ENCODE measurements around the gene SIGLEC11.
"Not testable (repeated sequence)": the region's sequence is repeated elsewhere in the genome, so short reads cannot be mapped to it uniquely, and the experiment has no call there.

SIGLEC11 gene

DNA sequence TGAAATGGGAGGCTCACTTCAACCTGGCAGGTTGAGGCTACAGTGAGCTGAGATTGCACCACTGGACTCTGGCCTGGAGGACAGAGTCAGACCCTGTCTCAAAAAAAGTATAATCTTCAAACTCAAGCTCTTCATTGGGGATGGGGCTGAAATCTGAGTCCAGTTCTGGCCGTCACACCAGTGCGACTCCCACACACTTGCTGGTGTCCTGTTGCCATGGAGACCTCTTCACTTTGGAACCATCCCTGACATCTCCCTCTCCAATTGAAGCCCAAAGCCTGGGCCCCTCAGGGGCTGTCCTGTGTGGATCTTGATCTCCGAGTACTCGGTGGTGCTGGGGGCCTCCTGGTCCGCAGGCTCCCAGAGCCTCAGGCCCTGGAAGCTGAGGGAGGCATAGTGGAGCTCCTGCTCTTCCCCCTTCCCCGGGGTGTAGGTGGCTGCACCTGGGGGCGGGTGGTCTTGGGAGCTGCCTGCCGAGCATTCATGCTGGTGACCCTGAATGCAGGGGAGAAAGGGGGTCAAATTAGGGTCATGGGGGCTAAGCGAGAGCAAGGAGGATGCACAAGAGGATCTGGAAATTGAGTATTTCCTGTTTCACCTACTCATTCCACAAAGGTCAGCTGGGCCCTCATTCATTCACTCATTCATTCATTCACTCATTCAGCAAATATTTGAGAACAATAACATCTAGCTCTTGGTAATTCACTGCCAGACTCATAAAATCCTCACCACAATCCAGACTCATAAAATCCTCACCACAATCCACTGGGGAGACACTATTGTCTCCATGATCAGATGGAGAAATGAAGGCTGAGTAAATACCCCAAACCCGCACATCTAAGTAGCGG, 11.0 kb downstream of the SIGLEC11 start:
- DNase-seq, result no peak

DNA sequence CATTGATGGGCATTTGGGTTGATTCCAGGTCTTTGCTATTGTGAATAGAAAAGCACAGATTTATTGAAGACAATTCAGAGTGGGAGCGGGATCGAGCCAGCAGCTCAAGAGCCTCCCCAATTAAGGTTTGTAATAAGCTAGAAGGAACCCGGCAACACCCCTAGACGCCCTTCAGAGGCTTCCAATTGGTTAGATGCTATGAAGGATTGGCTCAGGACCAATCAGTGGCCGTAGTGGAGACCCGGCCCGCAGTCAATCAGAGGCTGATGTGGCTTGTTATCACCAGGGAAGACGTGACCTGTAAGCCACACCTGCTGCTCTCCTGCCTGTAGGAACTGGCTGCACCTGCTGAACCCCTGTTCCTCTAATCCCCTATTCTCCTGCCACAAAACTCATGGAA, 14.6 kb downstream of the SIGLEC11 start:
- no peak for DNase-seq

DNA sequence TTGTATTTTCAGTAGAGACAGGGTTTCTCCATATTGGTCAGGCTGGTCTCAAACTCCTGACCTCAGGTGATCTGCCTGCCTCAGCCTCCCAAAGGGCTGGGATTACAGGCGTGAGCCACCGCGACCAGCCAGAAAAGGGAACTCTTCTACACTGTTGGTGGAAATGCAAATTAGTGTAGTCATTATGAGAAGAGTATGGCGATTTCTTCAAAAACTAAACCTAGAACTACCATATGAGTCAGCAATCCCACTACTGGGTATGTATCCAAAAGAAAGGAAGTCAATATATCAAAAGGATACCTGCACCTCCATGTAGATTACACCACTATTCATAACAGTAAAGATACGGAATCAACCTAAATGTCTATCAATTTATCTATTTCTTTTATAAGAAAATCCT, 16.4 kb downstream of the SIGLEC11 start:
- DNase-seq, result not testable (repeated sequence)

DNA sequence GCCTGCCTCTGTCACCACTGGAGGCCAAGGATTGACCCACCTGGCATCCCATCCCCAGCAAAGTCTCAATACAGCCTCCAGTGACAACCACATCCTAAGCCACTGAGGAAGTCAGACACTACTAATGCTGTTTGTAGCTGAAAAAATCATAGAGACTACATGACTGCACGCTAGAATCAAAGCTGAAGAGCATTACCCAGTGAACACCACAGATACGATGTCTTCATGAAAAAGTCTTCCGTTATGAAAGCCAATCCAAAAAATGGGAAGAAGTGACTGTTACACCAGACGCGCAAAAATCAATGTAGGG, 20.5 kb downstream of the SIGLEC11 start:
- DNase-seq, result no peak

DNA sequence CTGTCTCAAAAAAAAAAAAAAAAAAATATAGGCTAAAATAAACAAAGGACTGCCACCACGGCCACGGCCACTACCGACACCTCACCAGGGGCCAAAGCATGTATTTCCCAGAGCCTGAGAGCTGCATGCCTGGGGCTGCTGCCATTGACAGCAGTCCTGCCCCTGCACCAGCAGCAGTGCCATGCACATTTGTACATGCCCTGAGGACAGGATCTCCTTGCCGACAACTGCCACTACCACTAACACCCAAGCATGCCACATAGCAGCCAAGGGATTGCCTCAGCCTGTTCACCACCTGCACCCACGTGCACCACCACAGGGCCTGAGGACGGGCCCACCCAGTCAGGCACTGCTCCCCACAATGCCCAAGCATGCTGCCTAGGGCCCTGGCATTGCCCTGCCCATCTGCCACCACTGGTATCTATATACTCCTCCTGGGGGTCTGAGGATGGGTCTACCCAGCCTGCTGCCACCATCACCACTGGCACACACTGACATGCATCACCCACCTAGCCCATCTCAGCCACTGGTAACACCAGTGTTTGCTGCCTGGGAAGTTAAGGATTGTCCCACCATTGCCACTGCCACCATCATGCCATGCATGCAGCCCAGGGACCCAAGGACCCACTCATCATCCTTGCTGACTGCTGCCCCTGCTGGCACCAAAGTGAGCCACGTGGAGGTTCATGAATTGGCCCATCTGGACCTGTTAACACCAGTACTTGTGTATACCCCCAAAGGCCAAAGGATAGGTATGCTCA, 21.1 kb downstream of the SIGLEC11 start:
- DNase-seq, result no peak

DNA sequence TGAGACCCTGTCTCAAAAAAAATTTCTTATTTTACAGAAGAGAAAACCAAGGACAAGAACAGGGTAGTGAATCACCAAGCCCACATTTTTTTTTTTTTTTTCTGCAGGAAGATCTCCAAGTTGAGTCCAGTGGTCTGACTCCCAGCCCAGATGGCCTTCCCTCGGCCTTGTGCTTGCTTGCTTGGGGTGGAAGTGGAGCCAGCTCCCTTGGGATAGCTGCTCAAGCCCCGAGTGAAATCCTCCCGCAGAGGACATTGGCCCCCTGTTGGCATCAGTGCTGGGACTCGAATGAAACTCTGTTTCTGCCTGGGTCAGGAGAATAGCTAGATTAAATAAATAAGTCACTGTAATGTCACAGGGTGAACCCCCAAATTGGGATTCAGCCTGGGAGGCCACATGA, 22.3 kb downstream of the SIGLEC11 start:
- no peak for DNase-seq

DNA sequence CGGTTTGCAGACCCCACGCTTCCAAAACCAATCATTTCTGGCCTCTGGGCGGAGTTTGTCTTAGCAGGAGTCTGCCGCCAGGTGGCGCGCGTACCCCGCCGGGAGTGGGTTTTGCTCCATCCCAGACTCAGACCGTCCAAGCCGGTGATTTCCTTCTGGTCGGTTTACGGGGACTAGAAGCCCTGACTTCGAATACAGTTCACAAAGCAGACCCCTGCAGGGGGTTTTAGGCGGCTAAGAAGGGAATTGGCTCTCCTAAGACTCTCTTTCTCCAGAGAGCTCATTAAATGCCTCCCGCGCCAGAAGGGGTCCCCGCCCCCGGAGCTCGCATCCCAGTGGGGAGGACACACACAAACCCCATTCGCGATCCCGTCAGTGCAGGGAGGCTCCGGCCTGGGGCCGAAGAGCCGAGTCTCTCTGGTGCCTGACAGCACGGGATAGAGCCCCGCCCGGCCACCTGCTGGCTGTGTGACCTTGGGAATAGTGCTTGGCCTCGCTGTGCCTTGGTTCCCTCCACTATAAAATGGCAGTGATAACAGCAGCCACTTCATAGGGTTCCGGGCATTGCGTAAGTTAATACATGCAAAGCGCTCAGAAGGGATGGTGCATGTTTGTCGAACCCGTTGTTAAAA, 23.1 kb downstream of the SIGLEC11 start:
- DNase-seq, result peak; percentile 79

DNA sequence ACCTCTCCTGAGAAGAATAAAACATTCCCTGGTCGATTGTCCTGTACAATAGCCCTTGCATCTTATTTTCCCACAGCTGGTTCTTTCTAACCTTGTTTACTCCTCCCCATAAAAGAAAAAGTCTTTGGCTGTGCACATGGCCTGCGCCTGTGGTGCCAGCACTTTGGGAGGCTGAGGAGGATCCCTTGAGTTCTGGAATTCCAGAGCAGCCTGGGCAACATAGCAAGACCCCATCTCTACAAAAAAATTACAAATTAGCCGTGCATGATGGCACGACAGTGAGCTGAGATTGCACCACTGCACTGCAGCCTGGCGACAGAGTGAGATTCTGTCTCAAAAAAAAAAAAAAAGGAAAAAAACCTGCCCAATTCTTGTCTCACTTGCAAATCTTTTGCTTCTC, 24.4 kb downstream of the SIGLEC11 start:
- no peak for DNase-seq

DNA sequence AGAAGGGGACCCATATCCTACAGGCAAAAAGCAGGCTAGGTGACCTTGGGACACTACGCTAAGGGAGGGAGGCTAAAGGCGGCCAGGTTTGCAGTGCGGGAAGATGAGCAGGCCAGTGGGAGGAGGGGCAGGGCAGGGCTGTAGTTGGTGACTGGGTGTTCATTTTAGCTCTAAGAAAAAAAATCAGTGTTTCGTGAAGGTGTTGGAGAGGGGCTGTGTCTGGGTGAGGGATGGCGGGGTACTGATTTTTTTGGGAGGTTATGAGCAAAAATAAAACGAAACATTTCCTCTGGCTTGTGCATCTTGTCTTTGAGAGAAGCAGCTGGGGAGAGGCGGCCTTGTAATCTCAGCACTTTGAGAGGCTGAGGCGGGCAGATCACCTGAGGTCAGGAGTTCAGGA, 27.3 kb downstream of the SIGLEC11 start:
- DNase-seq, result no peak

DNA sequence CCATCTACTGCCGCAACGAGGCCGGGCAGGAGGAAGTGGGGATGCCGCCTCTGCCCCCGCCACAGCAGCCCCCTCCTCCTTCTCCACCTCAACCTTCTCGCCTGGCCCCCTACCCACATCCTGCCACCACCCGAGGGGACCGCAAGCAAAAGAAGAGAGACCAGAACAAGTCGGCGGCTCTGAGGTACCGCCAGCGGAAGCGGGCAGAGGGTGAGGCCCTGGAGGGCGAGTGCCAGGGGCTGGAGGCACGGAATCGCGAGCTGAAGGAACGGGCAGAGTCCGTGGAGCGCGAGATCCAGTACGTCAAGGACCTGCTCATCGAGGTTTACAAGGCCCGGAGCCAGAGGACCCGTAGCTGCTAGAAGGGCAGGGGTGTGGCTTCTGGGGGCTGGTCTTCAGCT, 28.2 kb downstream of the SIGLEC11 start:
- no peak for DNase-seq

DNA sequence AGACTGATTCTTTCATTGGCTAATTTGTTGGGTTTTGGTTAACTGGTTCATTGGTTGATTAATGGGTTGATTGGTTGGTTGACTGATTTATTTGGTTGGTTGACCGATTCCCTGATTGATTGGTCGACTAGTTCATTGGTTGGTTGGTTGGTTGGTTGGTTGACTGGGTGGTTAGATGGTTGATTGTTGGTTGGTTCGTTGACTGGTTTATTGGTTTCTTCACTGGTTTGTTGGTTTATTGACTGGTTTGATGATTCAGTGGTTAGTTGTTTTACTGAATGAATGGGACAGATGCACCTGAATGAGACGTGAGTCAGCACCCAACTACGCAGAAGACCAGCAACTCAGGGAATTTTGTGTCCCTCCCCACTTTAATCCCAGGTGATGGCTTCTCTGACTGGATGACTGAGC, 28.9 kb downstream of the SIGLEC11 start:
- DNase-seq, result no peak

DNA sequence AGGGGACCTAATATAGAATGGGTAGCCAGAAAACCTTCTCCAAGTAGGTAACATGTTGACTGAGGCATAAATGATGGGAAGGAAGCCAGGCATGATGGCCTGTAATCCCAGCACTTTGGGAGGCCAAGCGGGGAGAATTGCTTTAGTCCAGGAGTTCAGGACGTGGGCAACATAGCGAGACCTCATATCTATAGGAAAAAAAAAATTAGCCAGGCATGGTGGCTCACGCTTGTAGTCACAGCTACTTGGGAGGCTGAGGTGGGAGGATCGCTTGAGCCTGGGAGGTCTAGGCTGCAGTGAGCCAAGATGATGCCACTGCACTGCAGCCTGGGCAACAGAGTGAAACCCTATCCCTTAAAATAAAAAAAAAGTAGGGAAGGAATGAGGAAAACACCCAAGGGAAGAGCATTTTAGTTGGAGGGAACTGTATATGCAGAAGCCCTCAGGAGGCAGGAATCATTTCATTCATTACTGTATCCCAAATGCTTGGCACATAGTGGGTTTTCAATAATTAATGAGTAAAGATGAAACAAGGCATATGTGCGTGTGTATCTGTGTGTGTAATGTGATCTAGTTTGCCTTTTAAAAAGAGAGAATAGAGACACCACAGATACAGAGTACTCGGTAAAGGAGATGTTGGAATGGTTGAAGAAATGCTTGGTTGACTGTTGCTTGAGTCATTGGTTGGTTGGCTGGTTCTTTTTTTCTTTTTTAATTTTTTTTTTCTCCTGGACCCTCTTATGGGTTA, 29.5 kb downstream of the SIGLEC11 start:
- DNase-seq, result no peak

DNA sequence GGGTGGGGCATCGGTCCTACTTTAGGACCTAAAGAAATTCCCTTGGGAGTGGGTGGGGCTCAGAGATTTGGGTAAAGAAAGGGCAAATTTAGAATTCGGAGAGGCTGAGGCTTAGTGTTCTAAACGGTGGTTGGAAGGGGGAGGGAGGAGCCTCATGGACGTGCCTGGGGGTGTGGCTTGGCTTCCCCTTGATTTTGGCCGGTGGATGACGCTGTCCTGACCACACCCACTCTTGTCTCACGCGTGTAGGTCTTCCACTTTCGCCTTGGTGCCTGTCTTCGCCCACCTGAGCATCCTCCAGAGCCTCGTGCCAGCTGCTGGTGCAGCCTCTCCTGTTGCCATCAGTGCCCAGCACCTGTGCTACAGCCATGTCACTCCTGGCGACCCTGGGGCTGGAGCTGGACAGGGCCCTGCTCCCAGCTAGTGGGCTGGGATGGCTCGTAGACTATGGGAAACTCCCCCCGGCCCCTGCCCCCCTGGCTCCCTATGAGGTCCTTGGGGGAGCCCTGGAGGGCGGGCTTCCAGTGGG, 30.4 kb downstream of the SIGLEC11 start:
- DNase-seq, result no peak

DNA sequence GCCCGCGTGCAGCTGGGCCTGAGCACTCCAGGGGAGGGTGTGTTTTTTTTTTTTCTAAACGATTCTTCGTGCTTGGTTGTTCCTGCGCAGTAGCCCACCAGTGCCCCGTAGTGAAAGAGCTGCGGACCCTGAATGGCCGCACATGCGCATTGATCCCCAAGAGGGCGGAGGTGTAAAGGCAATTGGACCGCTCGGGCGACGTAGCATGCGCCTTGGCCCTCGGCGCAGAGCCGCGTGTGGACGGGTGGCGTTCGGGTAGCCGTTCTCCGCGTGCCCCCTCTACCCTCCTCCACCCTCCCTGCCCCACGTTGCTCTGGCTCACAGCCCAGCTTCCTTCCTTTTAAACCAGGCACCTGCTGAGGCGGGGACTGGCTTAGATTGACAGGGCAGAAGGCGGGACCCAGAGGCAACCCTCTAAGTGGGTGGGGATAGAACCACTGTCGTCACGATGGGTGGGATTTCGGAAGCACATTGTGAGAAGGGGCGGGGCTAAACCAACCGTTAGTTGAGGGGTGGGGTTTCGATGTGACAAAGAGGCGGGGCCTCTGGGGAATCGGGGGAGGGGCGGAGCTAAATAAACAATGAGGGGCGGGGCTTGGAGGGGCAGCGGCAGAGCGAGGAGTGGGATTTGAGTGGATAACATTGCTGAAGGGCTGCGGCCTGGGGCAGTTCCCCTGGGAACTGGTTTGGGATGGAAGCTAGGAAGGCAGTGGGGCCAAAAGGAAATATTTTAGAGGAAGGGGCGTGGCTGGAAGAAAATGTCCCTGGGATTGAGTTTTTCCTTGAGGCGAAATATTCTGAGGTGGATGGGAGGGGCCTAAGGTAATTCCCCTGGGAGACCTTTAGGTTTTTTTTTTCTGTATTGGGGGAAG, 31.1 kb downstream of the SIGLEC11 start:
- DNase-seq, result peak; percentile 85

DNA sequence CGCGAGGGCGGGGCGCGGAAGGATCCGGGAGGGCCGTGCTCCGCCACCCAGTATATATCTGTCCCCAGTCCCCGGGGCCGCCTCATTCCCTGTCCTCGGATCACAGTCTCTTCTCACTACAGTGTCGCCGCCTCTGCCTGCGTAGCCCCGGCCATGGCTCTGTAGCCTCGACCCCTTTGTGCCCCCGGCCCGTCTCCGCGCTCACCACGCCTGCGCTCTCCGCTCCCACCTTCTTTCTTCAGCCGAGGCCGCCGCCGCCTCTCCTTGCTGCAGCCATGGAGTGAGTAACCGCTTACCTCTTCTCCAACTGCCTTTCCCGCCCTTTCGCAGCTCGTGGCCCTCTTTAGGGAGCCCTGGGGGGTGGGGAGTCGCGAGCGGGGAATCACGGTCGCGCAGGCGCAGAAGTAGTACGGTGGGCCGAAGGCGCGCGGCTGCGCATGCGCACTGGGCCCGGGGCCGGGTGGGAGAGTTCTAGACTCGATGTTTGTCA, 31.8 kb downstream of the SIGLEC11 start, which contains the start of the genes ATF5 and NUP62:
TSS of gene ATF5 (plus strand) at position 85 of the 490 bp plus-strand sequence. CDS start 1,646 bp downstream, outside the sequence.
TSS of gene NUP62 (minus strand) at position 384 of the 490 bp plus-strand sequence. CDS start 19,697 bp downstream, outside the sequence.
- DNase-seq, result peak; percentile 94

DNA sequence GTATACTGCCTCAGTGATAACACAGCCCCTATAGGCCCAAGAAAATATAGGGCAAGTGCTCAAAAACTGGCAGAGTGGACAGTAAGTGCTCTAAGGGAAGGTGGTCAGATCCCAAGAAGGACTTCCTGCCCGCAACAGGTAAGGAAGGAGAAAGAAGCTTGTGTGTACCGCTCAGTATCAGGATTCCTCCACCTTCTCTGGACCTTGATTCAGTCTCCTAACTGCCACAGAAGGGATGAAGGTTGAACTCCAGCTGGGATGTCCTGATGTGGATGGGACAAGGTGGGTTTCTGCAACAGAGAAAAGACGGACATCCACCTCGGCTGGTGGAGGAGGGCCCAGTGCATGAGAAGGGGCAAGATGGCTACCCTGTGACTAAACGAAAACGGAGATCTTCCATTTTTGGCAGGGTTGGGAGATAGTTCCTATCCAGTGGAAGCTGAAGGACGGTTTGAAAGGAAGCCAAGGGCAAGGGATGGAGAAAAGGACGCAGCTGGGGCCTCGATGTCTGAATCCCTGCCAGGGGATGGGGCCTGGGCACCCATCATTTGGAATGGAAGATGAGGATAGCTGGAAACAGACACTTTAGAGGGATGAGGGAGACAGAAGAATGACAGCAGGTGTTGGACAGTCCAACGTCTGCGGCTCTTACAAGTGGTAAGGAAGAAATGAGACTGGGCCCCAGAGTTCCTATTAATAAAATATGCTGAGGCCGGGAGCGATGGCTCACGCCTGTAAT, 33.3 kb downstream of the SIGLEC11 start:
- no peak for DNase-seq

DNA sequence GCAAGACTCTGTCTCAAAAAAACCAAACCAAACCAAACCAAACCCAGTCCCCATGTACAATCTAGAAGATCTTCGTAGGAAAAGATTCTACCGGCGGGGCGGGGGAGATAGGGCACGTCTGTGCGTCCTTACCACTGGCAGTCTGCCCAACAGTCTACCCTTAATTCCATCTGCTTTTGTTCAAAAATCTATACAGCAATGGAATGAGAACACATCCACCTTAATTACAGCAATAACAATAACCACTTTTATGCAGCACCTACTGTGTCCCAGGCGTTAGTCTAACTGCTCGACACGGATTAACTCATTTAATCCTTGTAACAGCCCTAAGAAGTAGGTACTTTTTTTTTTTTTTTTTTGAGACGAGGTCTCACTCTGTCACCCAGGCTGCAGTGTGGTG, 34.5 kb downstream of the SIGLEC11 start:
- DNase-seq, result no peak

DNA sequence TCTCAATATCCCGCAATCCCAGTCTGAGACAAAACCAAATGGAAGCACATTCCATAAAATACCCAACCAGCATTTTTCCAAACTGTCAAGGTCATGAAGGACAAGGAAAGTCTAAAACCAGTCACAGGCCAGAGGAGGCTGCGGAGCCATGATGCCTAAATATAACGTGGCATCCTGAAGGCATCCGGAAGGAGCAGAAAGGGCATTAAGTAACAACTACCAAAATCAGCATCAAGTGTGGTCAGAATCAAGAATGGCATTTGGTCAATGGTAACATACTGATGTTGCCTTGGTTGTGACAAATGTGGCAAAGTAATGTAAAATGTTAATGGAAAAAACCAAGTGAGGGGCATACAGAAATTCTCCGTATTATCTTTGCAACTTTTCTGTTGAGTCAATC, 35.5 kb downstream of the SIGLEC11 start:
- DNase-seq, result no peak

DNA sequence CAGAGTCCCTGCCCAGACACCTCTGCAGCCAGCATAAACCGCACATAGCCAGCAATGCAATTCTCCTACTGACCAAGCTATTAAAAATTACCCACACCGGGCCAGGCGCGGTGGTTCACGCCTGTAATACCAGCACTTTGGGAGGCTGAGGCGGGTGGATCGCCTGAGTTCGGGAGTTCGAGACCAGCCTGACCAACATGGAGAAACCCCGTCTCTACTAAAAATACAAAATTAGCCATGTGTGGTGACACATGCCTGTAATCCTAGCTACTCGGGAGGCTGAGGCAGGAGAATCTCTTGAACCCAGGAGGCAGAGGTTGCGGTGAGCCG, 36.1 kb downstream of the SIGLEC11 start:
- DNase-seq, result not testable (repeated sequence)

DNA sequence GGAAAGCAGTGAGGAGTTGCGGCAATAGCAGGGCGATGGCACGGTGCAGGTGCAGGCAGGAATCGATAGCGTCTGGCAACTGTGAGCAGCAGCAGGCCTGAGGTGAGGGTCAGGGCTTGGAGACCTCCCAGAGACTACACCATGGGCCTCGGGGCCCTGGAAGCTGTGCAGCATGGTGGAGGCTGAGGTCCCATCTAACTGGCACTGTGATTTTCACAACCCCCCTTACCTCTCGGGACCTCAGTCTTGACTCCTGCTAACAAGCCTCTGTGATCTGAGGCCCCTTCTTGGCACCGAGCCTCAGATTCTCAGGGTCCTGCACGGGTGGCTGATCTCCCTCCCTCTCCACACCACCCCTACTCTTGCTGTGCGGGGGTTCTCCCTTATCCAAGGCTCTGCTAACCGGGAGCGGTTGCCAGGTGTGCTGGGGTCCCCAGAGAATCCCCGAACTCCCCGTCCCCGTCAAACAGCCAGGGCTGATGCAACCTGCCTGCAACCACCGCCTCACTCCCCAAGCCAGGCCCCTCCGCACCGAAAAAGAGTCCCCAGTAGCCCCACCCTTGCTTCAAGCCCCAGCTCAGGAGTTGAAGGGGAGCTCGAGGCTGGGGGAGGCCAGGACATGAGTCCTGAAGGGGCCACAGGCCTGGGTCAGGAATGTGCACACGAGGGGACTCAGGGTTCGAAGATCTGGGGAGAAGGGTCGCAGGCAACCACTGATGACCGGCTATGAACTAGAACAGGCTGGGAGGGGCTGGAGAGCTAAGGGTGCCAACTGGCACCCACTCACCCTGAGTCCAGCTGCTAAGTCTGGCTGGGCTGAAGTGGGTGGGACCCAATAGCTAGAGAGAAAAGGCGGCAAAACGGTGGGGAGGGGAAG, 36.7 kb downstream of the SIGLEC11 start:
- DNase-seq, result no peak

All from stimulated activated CD4-positive, alpha-beta T cell treated with anti-CD3 and anti-CD28 coated beads, Interleukin-12 subunit alpha, Interleukin-12 subunit beta, amount 100 ng/mL, for 4 hours (primary cell).